GM12872 (cell line): ENCODE results near the gene MAP4K4.

Source experiments
- CTCF ChIP-seq: IDR thresholded peaks from 3 replicates; pipeline ENCODE4 v1.5.1; 2011; ENCODE audit warnings: low read depth, mild to moderate bottlenecking, low read length, moderate library complexity; ENCODE audit not compliant: insufficient read depth

The MAP4K4 gene

GRCh38 chr2:101672047-101672446 is 25.5 kb upstream of the MAP4K4 start:
- no peak for TF ChIP-seq CTCF

DNA sequence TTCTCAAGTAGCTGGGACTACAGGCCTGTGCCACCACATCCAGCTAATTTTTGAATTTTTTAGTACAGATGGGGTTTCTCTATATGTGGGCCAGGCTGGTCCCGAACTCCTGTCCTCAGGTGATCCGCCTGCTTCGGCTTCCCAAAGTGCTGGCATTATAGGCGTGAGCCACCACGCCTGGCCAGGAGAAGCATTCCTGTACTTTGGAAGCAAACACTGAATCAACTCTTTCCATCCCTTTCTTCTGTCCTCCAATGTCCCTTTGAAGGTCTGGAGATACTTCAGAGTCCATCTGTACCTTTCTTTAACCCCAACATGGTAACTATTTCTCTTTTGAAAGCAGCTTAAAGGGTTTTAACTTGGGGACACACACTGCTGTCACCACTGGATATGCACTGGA is 23.6 kb upstream of the MAP4K4 start:
- TF ChIP-seq CTCF, result no peak

GRCh38 chr2:101675512-101675911 is 22.0 kb upstream of the MAP4K4 start:
- no peak for TF ChIP-seq CTCF

DNA sequence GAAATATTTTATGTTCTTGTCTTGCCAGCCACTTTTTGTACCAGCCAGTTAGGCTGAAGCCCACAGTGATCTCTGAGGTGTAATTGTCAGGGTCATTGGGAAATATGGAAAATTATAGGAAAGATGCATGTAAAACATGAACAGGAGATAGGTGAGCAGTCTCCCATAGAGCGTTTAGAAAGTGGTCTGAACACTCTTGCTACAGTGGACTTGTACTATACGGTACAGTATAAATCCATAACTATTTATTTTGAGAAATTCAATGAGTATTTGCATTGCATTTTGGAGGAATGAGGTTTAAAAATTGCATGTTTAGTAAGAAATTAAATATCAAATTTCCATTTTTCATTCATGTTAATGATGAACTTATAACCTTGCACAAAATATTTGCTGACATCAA is 20.8 kb upstream of the MAP4K4 start:
- TF ChIP-seq CTCF, result no peak

- no peak for TF ChIP-seq CTCF
Observed at GRCh38 chr2:101677658-101678057, 19.8 kb upstream of the MAP4K4 start.

- TF ChIP-seq CTCF, result no peak
Observed at GRCh38 chr2:101678379-101678778, 19.1 kb upstream of the MAP4K4 start.

DNA sequence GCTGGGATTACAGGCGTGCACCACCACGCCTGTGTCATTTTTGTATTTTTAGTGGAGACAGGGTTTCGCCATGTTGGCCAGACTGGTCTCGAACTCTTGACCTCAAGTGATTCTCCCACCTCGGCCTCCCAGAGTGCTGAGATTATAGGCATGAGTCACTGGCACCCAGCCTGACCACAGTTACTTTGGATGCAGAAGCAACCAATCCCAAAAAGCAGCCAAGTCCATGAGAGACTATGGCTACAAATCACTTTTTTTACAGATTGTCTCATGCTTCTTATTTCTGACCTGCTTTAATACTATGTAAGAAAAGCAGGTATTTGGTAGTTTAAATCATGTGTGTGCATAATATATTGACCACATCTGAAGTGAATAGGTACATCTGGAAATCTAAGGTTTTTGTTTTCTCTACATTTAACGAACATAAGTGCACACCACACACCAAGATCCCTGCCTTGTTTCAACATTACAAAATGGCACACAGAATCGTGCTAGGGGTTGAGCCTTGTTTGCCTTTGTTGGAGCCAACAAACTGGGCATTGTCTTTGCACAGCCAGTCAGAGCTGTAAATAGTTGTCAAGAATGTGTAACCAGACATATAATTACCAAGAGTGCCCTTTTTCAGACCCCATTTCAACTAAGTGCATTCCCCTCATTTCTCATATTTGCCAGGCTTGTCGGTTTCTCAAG is 18.3 kb upstream of the MAP4K4 start:
- no peak for TF ChIP-seq CTCF
